Measurements from ENCODE around the gene SLC36A3. TPM values are rescaled to one million over a fixed set of nuclear protein-coding genes. Genes with fewer than 3 reads are reported as not detected.

Gene SLC36A3
- total and polyA plus RNA-seq, 2 donors (not counting 1 experiment from before 2014, with no cell fraction given), result not detected

- H4K20me1 ChIP-seq (ENCODE audit: control insufficient read depth, insufficient read depth, low read length, poor library complexity, severe bottlenecking), result peaks cover 39% of the 10 kb centered on the region
- no peaks in the 10 kb centered on the region for H3K9me3 ChIP-seq (ENCODE audit: control extremely low read depth in 1 of 3, control insufficient read depth in 2 of 3, insufficient read depth in 1 of 3, low read length in 2 of 3)
- peaks cover 73% of the 10 kb centered on the region for H3K4me1 Mint-ChIP-seq
- peak overlapping the region; percentile 96 for H3K27ac Mint-ChIP-seq
- ATAC-seq (ENCODE audit: low read depth) (no peak), DNase-seq (no peak)
- peak overlapping the region in 1 of 5 experiments; percentile 92 for H3K4me3 ChIP-seq (ENCODE audit: control extremely low read depth in 1 of 5, extremely low read depth in 1 of 5, insufficient read depth in 1 of 5, low read depth in 2 of 5, low read length in 4 of 5)
- H3K9ac ChIP-seq (ENCODE audit: low read length), result peak overlapping the region; percentile 85
- POLR2A ChIA-PET, result interaction anchor here (1.0 kb wide), 1 partner anchor 34 kb away, joined by 3 read pairs; the partner anchor contains the start of gene CCDC69
- no peaks in the 10 kb centered on the region for H3K9me3 Mint-ChIP-seq (ENCODE audit: insufficient read depth)
- H3K4me3 Mint-ChIP-seq, result peak overlapping the region; percentile 84
- no peaks in the 10 kb centered on the region for H3K27me3 ChIP-seq (replicated peaks in 1 of 4; ENCODE audit: control extremely low read depth in 1 of 4, control insufficient read depth in 3 of 4, insufficient read depth in 4 of 4, low read length in 3 of 4)
- intact Hi-C loops (cut with micrococcal nuclease), result loop anchor here (5.0 to 10.0 kb wide), 2 partner anchors 189 to 1293 kb away; partner anchors contain the start of genes SLC26A2 and SLC36A1
- H3K27me3 Mint-ChIP-seq, result no peaks in the 10 kb centered on the region
- no peak overlapping the region for H2AFZ ChIP-seq (ENCODE audit: insufficient read depth, low read depth, low read length, poor library complexity, severe bottlenecking)
- H3K27ac ChIP-seq (ENCODE audit: low read length in 2 of 2), result peak overlapping the region; percentile 90
- WGBS (ENCODE audit: insufficient coverage), result 100% methylated on average over 3 of the region's 7 CpGs
- H3K79me2 ChIP-seq (ENCODE audit: control insufficient read depth, insufficient read depth, low read length), result peaks cover 98% of the 10 kb centered on the region
- CTCF ChIA-PET, result interaction anchor here (1.0 to 3.4 kb wide), 10 partner anchors 17 to 207 kb away, joined by 3 to 28 read pairs (median 6); no protein-coding TSS in a partner anchor
- peaks cover 55 to 65% of the 10 kb centered on the region in 2 donors for H3K4me1 ChIP-seq (ENCODE audit: control insufficient read depth in 2 of 2, insufficient read depth in 2 of 2, low read length in 2 of 2)
- TF ChIP-seq EZH2 (IDR thresholded peaks at IDR 0.05; ENCODE audit: borderline replicate concordance, insufficient read depth, low read depth, low read length, poor library complexity, severe bottlenecking), result no peak
- TF ChIP-seq CTCF (IDR thresholded peaks at IDR 0.05), result no peak
- peak overlapping the region; percentile 83 for H3K4me2 ChIP-seq (replicated peaks; ENCODE audit: low read depth, low read length, poor library complexity, severe bottlenecking)
- peaks cover 0 to 61% of the 10 kb centered on the region in 2 experiments for H3K36me3 ChIP-seq (replicated peaks in 1 of 2; ENCODE audit: control extremely low read depth in 1 of 2, control insufficient read depth in 1 of 2, extremely low read depth in 1 of 2, insufficient read depth in 2 of 2, low read length in 1 of 2)
These were observed 45.4 kb downstream of the SLC36A3 start for GRCh38 chr5:151258201-151258611.

DNA sequence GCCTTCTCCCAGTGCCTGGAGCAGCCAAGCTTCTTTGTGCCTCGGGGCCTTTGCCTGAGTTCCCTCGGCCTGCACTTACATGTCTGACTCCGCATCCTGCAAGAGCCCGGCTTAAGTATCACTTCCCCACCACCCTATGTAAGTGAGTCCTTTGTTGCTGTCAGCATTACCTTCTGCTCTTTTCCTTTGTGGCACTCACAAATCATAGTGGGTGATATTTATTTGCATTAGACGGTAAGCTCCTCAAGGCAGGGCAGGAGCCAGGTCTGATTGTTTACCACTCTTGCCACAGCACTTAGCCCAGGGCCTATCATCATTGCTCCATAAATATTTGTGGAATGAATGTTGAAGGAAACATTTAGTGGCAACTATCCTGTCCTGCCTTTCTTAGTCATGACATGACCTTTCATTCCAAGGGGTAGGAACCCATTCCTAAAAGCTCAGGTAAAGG is 45.8 kb downstream of the SLC36A3 start:
- Mint-ChIP-seq H3K27me3 (no peaks in the 10 kb centered on the region), H3K4me3 (peak overlapping the region; percentile 84), H3K4me1 (peaks cover 72% of the 10 kb centered on the region), H3K27ac (peak overlapping the region; percentile 96), H3K9me3 (ENCODE audit: insufficient read depth) (no peaks in the 10 kb centered on the region)
- ChIA-PET POLR2A (interaction anchor here (0.6 to 1.0 kb wide), 2 partner anchors 34 to 43 kb away, joined by 3 to 11 read pairs; partner anchors contain the start of gene CCDC69), CTCF (interaction anchor here (1.0 to 3.4 kb wide), 14 partner anchors 10 to 211 kb away, joined by 3 to 28 read pairs (median 5); no protein-coding TSS in a partner anchor)
- H3K9ac ChIP-seq (ENCODE audit: low read length), result peak overlapping the region; percentile 85
- peak overlapping the region; percentile 90 for H3K27ac ChIP-seq (ENCODE audit: low read length in 2 of 2)
- peaks cover 98% of the 10 kb centered on the region for H3K79me2 ChIP-seq (ENCODE audit: control insufficient read depth, insufficient read depth, low read length)
- H2AFZ ChIP-seq (ENCODE audit: insufficient read depth, low read depth, low read length, poor library complexity, severe bottlenecking), result peak overlapping the region; percentile 45
- no peaks in the 10 kb centered on the region for H3K27me3 ChIP-seq (replicated peaks in 1 of 4; ENCODE audit: control extremely low read depth in 1 of 4, control insufficient read depth in 3 of 4, insufficient read depth in 4 of 4, low read length in 3 of 4)
- TF ChIP-seq CTCF (IDR thresholded peaks at IDR 0.05), result no peak
- TF ChIP-seq EZH2 (IDR thresholded peaks at IDR 0.05; ENCODE audit: borderline replicate concordance, insufficient read depth, low read depth, low read length, poor library complexity, severe bottlenecking), result no peak
- no peaks in the 10 kb centered on the region for H3K9me3 ChIP-seq (ENCODE audit: control extremely low read depth in 1 of 3, control insufficient read depth in 2 of 3, insufficient read depth in 1 of 3, low read length in 2 of 3)
- peaks cover 55 to 65% of the 10 kb centered on the region in 2 donors for H3K4me1 ChIP-seq (ENCODE audit: control insufficient read depth in 2 of 2, insufficient read depth in 2 of 2, low read length in 2 of 2)
- peaks cover 37% of the 10 kb centered on the region for H4K20me1 ChIP-seq (ENCODE audit: control insufficient read depth, insufficient read depth, low read length, poor library complexity, severe bottlenecking)
- intact Hi-C loops (cut with micrococcal nuclease), result loop anchor here (2.0 to 10.0 kb wide), 4 partner anchors 13 to 1707 kb away; partner anchors contain the start of genes CSNK1A1, SLC26A2 and SLC36A1
- 15% methylated on average over 3 of the region's 5 CpGs for WGBS (ENCODE audit: insufficient coverage)
- DNase-seq (peak; percentile 82), ATAC-seq (ENCODE audit: low read depth) (peak; percentile 12)
- H3K4me2 ChIP-seq (replicated peaks; ENCODE audit: low read depth, low read length, poor library complexity, severe bottlenecking), result peak overlapping the region; percentile 83
- H3K4me3 ChIP-seq (ENCODE audit: control extremely low read depth in 1 of 5, extremely low read depth in 1 of 5, insufficient read depth in 1 of 5, low read depth in 2 of 5, low read length in 4 of 5), result peak overlapping the region in 3 of 5 experiments; percentile 3 to 92 (median 17)
- peaks cover 0 to 57% of the 10 kb centered on the region in 2 experiments for H3K36me3 ChIP-seq (replicated peaks in 1 of 2; ENCODE audit: control extremely low read depth in 1 of 2, control insufficient read depth in 1 of 2, extremely low read depth in 1 of 2, insufficient read depth in 2 of 2, low read length in 1 of 2)
